CD8-positive, alpha-beta memory T cell (primary cell): ENCODE measurements around the gene RO60. TPM values are rescaled to one million over a fixed set of nuclear protein-coding genes. Genes with fewer than 3 reads are reported as not detected.

Experiments
- CTCF ChIA-PET: fragments of 350-600 bp; sonication (Branson Sonifier 250); formaldehyde crosslinking; loops from one replicate; lab custom pipeline; 2021; ENCODE audit warnings: antibody characterized with exemption; lab: Charles Lee
- POLR2A ChIA-PET: fragments of 350-600 bp; sonication (Branson Sonifier 250); formaldehyde crosslinking; loops from one replicate; lab custom pipeline; 2021; ENCODE audit warnings: antibody characterized with exemption; lab: Charles Lee
- DNase-seq, 5 donors: peaks; one replicate each; pipeline versions ENCODE4 v3.0.0 to v3.0.0-alpha.2; 2020 to 2022; ENCODE audit warnings: mixed read lengths in 1 of 5
- H3K27ac ChIP-seq: one replicate; pipeline ENCODE4 v1.7.0; 2013; ENCODE audit warnings: low read depth, mild to moderate bottlenecking, low read length, moderate library complexity
- H3K27me3 ChIP-seq: 2 replicates; pipeline ENCODE4 v1.7.0; 2013; ENCODE audit warnings: low read length, mild to moderate bottlenecking; ENCODE audit not compliant: insufficient read depth, poor library complexity, severe bottlenecking
- H3K36me3 ChIP-seq: 2 replicates; pipeline ENCODE4 v1.7.0; 2013; ENCODE audit warnings: mild to moderate bottlenecking, low read length, moderate library complexity; ENCODE audit not compliant: insufficient read depth
- H3K4me1 ChIP-seq: 2 replicates; pipeline ENCODE4 v1.7.0; 2013; ENCODE audit warnings: mild to moderate bottlenecking, low read length, moderate library complexity; ENCODE audit not compliant: insufficient read depth
- H3K4me3 ChIP-seq: 2 replicates; pipeline ENCODE4 v1.7.0; 2013; ENCODE audit warnings: mild to moderate bottlenecking, low read length
- H3K9me3 ChIP-seq: 2 replicates; pipeline ENCODE4 v1.7.0; 2013; ENCODE audit warnings: mild to moderate bottlenecking, low read length
- H3K27ac Mint-ChIP-seq, 8 donors: one replicate each; pipeline ENCODE4 v1.8.0; 2020 to 2021; ENCODE audit warnings: mixed read lengths in 8 of 8, mild to moderate bottlenecking in 6 of 8, inconsistent platforms in 3 of 8, moderate library complexity in 3 of 8
- H3K27me3 Mint-ChIP-seq, 2 donors: one replicate each; pipeline ENCODE4 v1.8.0; 2020 to 2021; ENCODE audit warnings: mixed read lengths in 2 of 2, mild to moderate bottlenecking in 1 of 2, moderate library complexity in 1 of 2
- H3K36me3 Mint-ChIP-seq, 3 donors: one replicate each; pipeline ENCODE4 v1.8.0; 2020 to 2021; ENCODE audit warnings: mixed read lengths in 3 of 3, inconsistent platforms in 1 of 3, mild to moderate bottlenecking in 1 of 3
- H3K4me1 Mint-ChIP-seq, 3 donors: one replicate each; pipeline ENCODE4 v1.8.0; 2020 to 2021; ENCODE audit warnings: mixed read lengths in 3 of 3, inconsistent platforms in 1 of 3, mild to moderate bottlenecking in 1 of 3
- H3K4me3 Mint-ChIP-seq, 7 donors: one replicate each; pipeline ENCODE4 v1.8.0; 2020 to 2021; ENCODE audit warnings: mixed read lengths in 7 of 7, mild to moderate bottlenecking in 6 of 7, moderate library complexity in 4 of 7, inconsistent platforms in 2 of 7
- H3K9me3 Mint-ChIP-seq, 5 donors: one replicate each; pipeline ENCODE4 v1.8.0; 2020 to 2022; ENCODE audit warnings: mixed read lengths in 5 of 5, mild to moderate bottlenecking in 3 of 5, moderate library complexity in 2 of 5, inconsistent platforms in 1 of 5
- polyA plus RNA-seq: library from polyadenylated mRNA; unstranded; fragments of 300-500 nt; fragmentation: Illumina TruSeq; gene quantifications from one replicate; pipeline ENCODE4 v1.2.3, GENCODE V29; 2021
- total RNA-seq, 2 experiments: library from RNA; stranded (reverse); gene quantifications; one replicate each; pipeline ENCODE4 v1.2.3, GENCODE V29; 2021

RO60 gene
- total and polyA plus RNA-seq, 3 experiments from 2014 or later, result 74.6 to 128 (median 82.7) TPM

DNA sequence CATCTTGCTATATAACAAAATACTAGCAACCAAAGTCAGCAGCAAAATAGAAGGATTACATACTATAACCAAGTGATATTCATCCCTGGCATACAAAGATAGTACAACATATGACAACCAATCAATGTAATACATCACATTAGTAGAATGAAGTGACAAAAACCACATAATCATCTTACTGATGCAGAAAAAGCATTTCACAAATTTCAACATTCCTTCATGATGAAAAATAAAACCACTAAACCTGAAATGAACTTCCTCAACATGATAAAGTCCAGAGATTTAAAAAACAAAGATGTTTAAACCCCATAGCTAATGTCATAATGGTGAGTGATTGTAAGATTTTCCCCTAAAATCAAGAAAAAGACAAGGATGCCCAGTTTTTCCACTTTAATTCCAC, 18.6 kb downstream of the RO60 start:
- CTCF ChIA-PET, result no interaction called here
- Histone ChIP-seq H3K4me1 (no peaks in the 10 kb centered on the region), H3K9me3 (no peaks in the 10 kb centered on the region), H3K27me3 (no peaks in the 10 kb centered on the region), H3K27ac (no peak overlapping the region), H3K36me3 (peaks cover 22% of the 10 kb centered on the region), H3K4me3 (no peak overlapping the region)
- Mint-ChIP-seq H3K36me3 (peaks cover 22 to 64% (median 28%) of the 10 kb centered on the region in 3 donors), H3K27ac (no peak overlapping the region), H3K4me1 (peaks cover 3 to 20% (median 15%) of the 10 kb centered on the region in 3 donors), H3K27me3 (no peaks in the 10 kb centered on the region), H3K9me3 (no peaks in the 10 kb centered on the region), H3K4me3 (no peak overlapping the region)
- no peak for DNase-seq
- POLR2A ChIA-PET, result no interaction called here

DNA sequence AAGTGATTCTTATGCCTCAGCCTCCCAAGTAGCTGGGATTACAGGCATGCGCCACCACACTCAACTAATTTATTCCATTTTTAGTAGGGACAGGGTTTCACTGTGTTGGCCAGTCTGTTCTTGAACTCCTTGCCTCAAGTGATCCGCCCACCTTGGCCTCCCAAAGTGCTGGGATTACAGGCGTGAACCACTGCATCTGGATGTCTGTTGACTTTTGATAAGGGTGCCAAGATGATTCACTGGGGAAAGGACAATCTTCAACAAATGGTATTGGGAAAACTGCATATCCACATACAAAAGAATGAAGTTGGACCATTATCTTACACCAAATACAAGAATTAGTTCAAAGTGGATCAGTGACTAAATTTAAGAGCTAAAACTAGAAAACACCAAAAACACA, 19.8 kb downstream of the RO60 start:
- no peak overlapping the region for H3K4me3 ChIP-seq
- CTCF ChIA-PET, result no interaction called here
- Mint-ChIP-seq H3K9me3 (no peaks in the 10 kb centered on the region), H3K27ac (no peak overlapping the region), H3K27me3 (no peaks in the 10 kb centered on the region), H3K36me3 (peaks cover 27 to 72% (median 35%) of the 10 kb centered on the region in 3 donors), H3K4me3 (no peak overlapping the region), H3K4me1 (peaks cover 2 to 15% (median 14%) of the 10 kb centered on the region in 3 donors)
- no peak overlapping the region for H3K27ac ChIP-seq
- no peaks in the 10 kb centered on the region for H3K9me3 ChIP-seq
- DNase-seq, result no peak
- POLR2A ChIA-PET, result no interaction called here
- H3K4me1 ChIP-seq, result no peaks in the 10 kb centered on the region
- no peaks in the 10 kb centered on the region for H3K27me3 ChIP-seq
- peaks cover 22% of the 10 kb centered on the region for H3K36me3 ChIP-seq

DNA sequence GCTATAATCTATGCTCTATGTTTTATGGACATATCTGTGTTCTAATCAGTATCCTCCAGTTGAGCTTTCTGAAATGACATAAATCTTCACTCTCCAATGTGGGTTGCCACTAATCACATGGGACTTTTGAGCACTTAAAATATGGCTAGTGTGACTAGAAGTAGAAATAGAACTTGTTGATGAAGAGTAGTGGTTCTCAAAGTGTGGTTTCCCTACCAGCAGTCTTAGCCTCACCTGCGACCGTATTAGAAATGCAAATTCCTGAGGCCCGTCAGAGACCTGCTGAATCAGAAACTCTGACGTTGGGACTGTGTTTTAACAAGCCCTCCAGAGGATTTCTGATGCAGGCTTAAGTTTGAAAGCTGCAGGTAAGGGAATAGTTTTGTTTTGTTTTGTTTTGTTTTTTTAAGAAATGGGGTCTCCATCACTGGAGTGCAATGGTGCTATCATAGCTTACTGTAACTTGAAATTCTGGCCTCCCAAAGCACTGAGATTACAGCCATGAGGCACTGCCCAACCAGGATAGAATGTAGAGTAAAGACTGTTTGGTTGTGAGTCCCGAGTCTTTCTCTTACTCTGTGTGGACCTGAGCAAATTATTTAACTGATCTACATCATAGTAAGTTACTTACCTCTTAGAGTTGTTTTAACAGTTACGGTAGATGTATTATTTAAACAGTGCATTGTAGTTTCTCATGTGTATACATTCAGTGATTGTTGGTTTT, 24.1 kb downstream of the RO60 start:
- ChIA-PET POLR2A (no interaction called here), CTCF (interaction anchor here (1.1 kb wide), 1 partner anchor 38 kb away, joined by 3 read pairs; the partner anchor contains the start of gene CDC73)
- no peak overlapping the region for H3K4me3 Mint-ChIP-seq
- H3K4me3 ChIP-seq, result no peak overlapping the region
- H3K4me1 Mint-ChIP-seq, result peaks cover 0 to 4% (median 0%) of the 10 kb centered on the region in 3 donors
- H3K27me3 ChIP-seq, result no peaks in the 10 kb centered on the region
- no peaks in the 10 kb centered on the region for H3K9me3 ChIP-seq
- H3K4me1 ChIP-seq, result no peaks in the 10 kb centered on the region
- no peaks in the 10 kb centered on the region for H3K9me3 Mint-ChIP-seq
- no peaks in the 10 kb centered on the region for H3K27me3 Mint-ChIP-seq
- no peak overlapping the region for H3K27ac Mint-ChIP-seq
- H3K36me3 ChIP-seq, result peaks cover 7% of the 10 kb centered on the region
- H3K36me3 Mint-ChIP-seq, result peaks cover 25 to 64% (median 29%) of the 10 kb centered on the region in 3 donors
- DNase-seq, result no peak
- no peak overlapping the region for H3K27ac ChIP-seq

DNA sequence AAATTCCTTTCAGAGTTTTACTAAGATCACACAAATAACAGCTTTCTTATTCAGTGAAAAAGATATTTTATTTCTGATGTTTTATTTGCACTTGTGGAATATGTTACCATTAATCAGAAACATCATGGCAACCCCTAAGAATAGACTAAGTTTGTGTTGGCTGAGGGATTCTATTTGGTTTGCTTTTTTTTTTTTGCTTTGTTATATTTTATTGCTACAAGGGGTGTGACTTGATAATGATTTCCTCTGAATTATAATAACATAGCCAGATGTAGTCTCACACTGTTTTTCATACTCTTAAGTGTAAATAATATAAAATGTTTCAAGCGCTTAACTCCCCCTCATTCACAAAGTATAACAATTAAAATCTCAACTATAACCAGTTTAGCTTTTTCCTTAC, 25.9 kb downstream of the RO60 start:
- H3K27me3 Mint-ChIP-seq, result no peaks in the 10 kb centered on the region
- ChIA-PET CTCF (interaction anchor here (1.5 kb wide), 1 partner anchor 26 kb away, joined by 3 read pairs; the partner anchor contains the start of genes RO60 and UCHL5), POLR2A (no interaction called here)
- H3K36me3 Mint-ChIP-seq, result peaks cover 22 to 60% (median 25%) of the 10 kb centered on the region in 3 donors
- Histone ChIP-seq H3K27ac (no peak overlapping the region), H3K27me3 (no peaks in the 10 kb centered on the region), H3K4me1 (no peaks in the 10 kb centered on the region), H3K9me3 (no peaks in the 10 kb centered on the region), H3K36me3 (peaks cover 4% of the 10 kb centered on the region), H3K4me3 (no peak overlapping the region)
- H3K9me3 Mint-ChIP-seq, result no peaks in the 10 kb centered on the region
- H3K4me3 Mint-ChIP-seq, result no peak overlapping the region
- DNase-seq, result no peak
- peaks cover 0 to 4% (median 0%) of the 10 kb centered on the region in 3 donors for H3K4me1 Mint-ChIP-seq
- H3K27ac Mint-ChIP-seq, result peak overlapping the region in 1 of 8 donors; percentile 56

DNA sequence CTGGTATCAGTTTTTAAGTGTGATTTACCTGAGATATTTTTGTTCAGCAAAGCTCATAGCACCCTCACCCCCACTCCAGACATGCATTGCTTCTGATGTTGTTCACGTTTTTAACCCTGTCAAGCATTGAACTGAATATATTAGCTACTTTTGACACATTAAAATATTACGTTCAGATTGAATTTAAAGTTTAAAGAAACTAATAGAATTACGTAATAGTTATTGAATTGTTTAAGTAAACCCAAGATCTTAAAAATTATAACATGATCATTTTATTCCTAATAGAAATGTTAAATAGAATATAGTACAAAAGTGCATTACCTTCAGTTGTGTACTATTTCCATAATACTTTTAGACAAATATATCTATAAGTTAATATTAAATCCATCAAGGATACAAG, 26.9 kb downstream of the RO60 start:
- no peak overlapping the region for H3K4me3 ChIP-seq
- no peak overlapping the region for H3K4me3 Mint-ChIP-seq
- peaks cover 0 to 4% (median 0%) of the 10 kb centered on the region in 3 donors for H3K4me1 Mint-ChIP-seq
- H3K27me3 ChIP-seq, result no peaks in the 10 kb centered on the region
- H3K27ac ChIP-seq, result no peak overlapping the region
- CTCF ChIA-PET, result no interaction called here
- no peak for DNase-seq
- no peaks in the 10 kb centered on the region for H3K9me3 Mint-ChIP-seq
- H3K36me3 Mint-ChIP-seq, result peaks cover 20 to 59% (median 21%) of the 10 kb centered on the region in 3 donors
- H3K27ac Mint-ChIP-seq, result peak overlapping the region in 1 of 8 donors; percentile 38
- H3K36me3 ChIP-seq, result peaks cover 4% of the 10 kb centered on the region
- no peaks in the 10 kb centered on the region for H3K4me1 ChIP-seq
- POLR2A ChIA-PET, result no interaction called here
- no peaks in the 10 kb centered on the region for H3K27me3 Mint-ChIP-seq
- H3K9me3 ChIP-seq, result no peaks in the 10 kb centered on the region

DNA sequence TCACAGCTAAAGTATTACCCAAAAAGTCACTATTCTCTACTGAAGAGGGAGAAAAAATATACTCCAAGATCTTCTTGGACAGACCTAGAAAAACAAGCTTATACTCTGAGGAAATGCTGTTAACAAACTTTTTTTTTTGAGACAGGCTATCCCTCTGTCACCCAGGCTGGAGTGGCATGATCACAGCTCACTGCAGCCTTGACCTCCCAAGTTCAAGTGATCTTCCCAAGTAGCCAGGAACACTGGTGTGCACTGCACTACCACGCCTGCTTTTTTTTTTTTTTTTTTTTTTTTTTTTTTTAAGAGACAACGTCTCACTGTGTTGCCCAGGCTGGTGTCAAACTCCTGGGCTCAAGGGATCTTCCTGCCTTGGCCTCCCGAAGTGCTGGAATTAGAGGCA, 28.5 kb downstream of the RO60 start:
- CTCF ChIA-PET, result no interaction called here
- H3K4me1 Mint-ChIP-seq, result peaks cover 0 to 4% (median 2%) of the 10 kb centered on the region in 3 donors
- H3K27ac ChIP-seq, result no peak overlapping the region
- H3K4me3 ChIP-seq, result no peak overlapping the region
- no peaks in the 10 kb centered on the region for H3K27me3 Mint-ChIP-seq
- peak overlapping the region in 2 of 8 donors; percentile 54 to 78 for H3K27ac Mint-ChIP-seq
- H3K9me3 Mint-ChIP-seq, result no peaks in the 10 kb centered on the region
- no peaks in the 10 kb centered on the region for H3K9me3 ChIP-seq
- H3K4me1 ChIP-seq, result no peaks in the 10 kb centered on the region
- H3K27me3 ChIP-seq, result no peaks in the 10 kb centered on the region
- POLR2A ChIA-PET, result no interaction called here
- H3K4me3 Mint-ChIP-seq, result no peak overlapping the region
- no peak for DNase-seq
- H3K36me3 Mint-ChIP-seq, result peaks cover 15 to 53% (median 17%) of the 10 kb centered on the region in 3 donors
- no peaks in the 10 kb centered on the region for H3K36me3 ChIP-seq

DNA sequence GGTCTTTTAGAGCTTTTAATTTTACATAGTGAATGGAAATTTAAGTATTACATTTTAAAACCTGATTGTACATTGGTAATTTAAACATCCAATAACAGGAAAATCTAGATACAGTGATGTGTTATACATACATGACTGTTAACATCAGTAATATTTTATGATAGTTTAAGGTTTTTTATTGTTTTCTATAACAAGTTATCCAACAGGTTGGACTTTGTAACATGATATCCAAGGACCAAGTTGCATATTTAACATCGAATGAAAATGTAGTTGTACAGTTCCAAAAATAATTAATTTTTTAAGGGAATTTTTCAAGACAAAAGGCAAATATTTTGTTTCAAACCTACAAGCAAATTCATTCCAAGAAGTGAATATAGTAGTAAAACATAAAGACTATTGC, 31.5 kb downstream of the RO60 start:
- POLR2A ChIA-PET, result no interaction called here
- no peak overlapping the region for H3K4me3 Mint-ChIP-seq
- Histone ChIP-seq H3K4me3 (no peak overlapping the region), H3K36me3 (no peaks in the 10 kb centered on the region), H3K9me3 (no peaks in the 10 kb centered on the region), H3K27me3 (no peaks in the 10 kb centered on the region), H3K4me1 (no peaks in the 10 kb centered on the region), H3K27ac (no peak overlapping the region)
- H3K4me1 Mint-ChIP-seq, result peaks cover 0 to 2% (median 0%) of the 10 kb centered on the region in 3 donors
- no peaks in the 10 kb centered on the region for H3K27me3 Mint-ChIP-seq
- no peak for DNase-seq
- H3K36me3 Mint-ChIP-seq, result peaks cover 4 to 48% (median 7%) of the 10 kb centered on the region in 3 donors
- CTCF ChIA-PET, result no interaction called here
- no peaks in the 10 kb centered on the region for H3K9me3 Mint-ChIP-seq
- peak overlapping the region in 1 of 8 donors; percentile 29 for H3K27ac Mint-ChIP-seq

DNA sequence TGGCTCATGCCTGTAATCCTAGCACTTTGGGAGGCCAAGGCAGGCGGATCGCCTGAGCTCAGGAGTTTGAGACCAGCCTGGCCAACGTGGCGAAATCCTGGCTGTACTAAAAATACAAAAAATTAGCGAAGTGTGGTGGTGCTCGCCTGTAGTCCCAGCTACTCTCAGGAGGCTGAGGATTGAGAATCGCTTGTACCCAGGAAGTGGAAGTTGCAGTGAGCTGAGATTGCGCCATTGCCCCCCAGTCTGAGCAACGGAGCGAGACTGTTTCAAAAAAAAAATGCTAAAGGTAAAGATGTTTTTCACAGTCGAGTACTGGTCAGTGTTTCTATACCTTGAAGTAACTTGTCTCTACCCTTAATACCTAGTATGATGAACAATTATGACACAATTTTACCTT, 34.7 kb downstream of the RO60 start:
- Mint-ChIP-seq H3K4me1 (peaks cover 0 to 10% (median 8%) of the 10 kb centered on the region in 3 donors), H3K36me3 (peaks cover 4 to 66% (median 15%) of the 10 kb centered on the region in 3 donors), H3K27ac (peak overlapping the region in 1 of 8 donors; percentile 26), H3K4me3 (no peak overlapping the region), H3K27me3 (no peaks in the 10 kb centered on the region), H3K9me3 (no peaks in the 10 kb centered on the region)
- Histone ChIP-seq H3K27ac (no peak overlapping the region), H3K27me3 (no peaks in the 10 kb centered on the region), H3K4me1 (no peaks in the 10 kb centered on the region), H3K9me3 (no peaks in the 10 kb centered on the region), H3K36me3 (peaks cover under 1% of the 10 kb centered on the region), H3K4me3 (no peak overlapping the region)
- no peak for DNase-seq
- POLR2A ChIA-PET, result no interaction called here
- CTCF ChIA-PET, result no interaction called here
